Activated T-helper 9 cell treated with anti-CD3 and anti-CD28 coated beads, Interleukin-2, amount 50 U/mL, for 16 hours (primary cell): ENCODE results near the gene MRM3.
"Not testable (repeated sequence)": the region's sequence is repeated elsewhere in the genome, so short reads cannot be mapped to it uniquely, and the experiment has no call there.

ENCODE experiments used
- DNase-seq: peaks from one replicate; pipeline ENCODE4 v3.0.0-alpha.2; 2020; ENCODE audit warnings: low read depth

MRM3 gene

GRCh38 chr17:796609-797008 lies 14.5 kb downstream of the MRM3 start:
- no peak for DNase-seq

GRCh38 chr17:797236-797840 lies 15.2 kb downstream of the MRM3 start:
- no peak for DNase-seq

GRCh38 chr17:798246-798645 lies 16.1 kb downstream of the MRM3 start:
- DNase-seq = no peak

GRCh38 chr17:799261-799660 lies 17.1 kb downstream of the MRM3 start:
- no peak for DNase-seq

GRCh38 chr17:800446-801242 lies 18.5 kb downstream of the MRM3 start:
- no peak for DNase-seq

GRCh38 chr17:801660-802059 lies 19.5 kb downstream of the MRM3 start:
- no peak for DNase-seq

- DNase-seq = no peak
Measured at GRCh38 chr17:802481-802880, 20.3 kb downstream of the MRM3 start.

GRCh38 chr17:802901-803881 lies 21.0 kb downstream of the MRM3 start:
- DNase-seq = no peak

GRCh38 chr17:804541-805435 lies 22.6 kb downstream of the MRM3 start:
- no peak for DNase-seq

GRCh38 chr17:805886-806285 lies 23.7 kb downstream of the MRM3 start:
- DNase-seq = not testable (repeated sequence)

GRCh38 chr17:806346-806745 lies 24.2 kb downstream of the MRM3 start:
- DNase-seq = no peak

GRCh38 chr17:806781-807522 lies 24.8 kb downstream of the MRM3 start:
- no peak for DNase-seq

GRCh38 chr17:807523-808294 lies 25.6 kb downstream of the MRM3 start:
- DNase-seq = no peak

- no peak for DNase-seq
Measured at GRCh38 chr17:811051-811784, 29.1 kb downstream of the MRM3 start.

GRCh38 chr17:812638-813204 lies 30.6 kb downstream of the MRM3 start:
- DNase-seq = no peak

- DNase-seq = no peak
Measured at GRCh38 chr17:814371-814770, 32.2 kb downstream of the MRM3 start.

GRCh38 chr17:819251-819650 lies 37.1 kb downstream of the MRM3 start:
- DNase-seq = no peak

GRCh38 chr17:823501-823902 lies 41.3 kb downstream of the MRM3 start:
- no peak for DNase-seq

- DNase-seq = no peak
Measured at GRCh38 chr17:824378-824777, 42.2 kb downstream of the MRM3 start.
